ENCODE results near the gene ZNF346. TPM values are rescaled to one million over a fixed set of nuclear protein-coding genes. Genes with fewer than 3 reads are reported as not detected.

ZNF346 gene
- total RNA-seq, 6 donors from 2014 or later, result 9.3 to 31.4 (median 16.8) TPM

GRCh38 chr5:177094224-177095087 lies 72.0 kb downstream of the ZNF346 start:
- Histone ChIP-seq H3K4me1 (peaks cover 15 to 27% (median 22%) of the 10 kb centered on the region in 4 donors), H3K9me3 (no peaks in the 10 kb centered on the region), H3K27me3 (no peaks in the 10 kb centered on the region), H3K36me3 (no peaks in the 10 kb centered on the region), H3K4me3 (no peak overlapping the region), H3K27ac (peak overlapping the region in 3 of 4 donors; percentile 22 to 68 (median 61))
- TF ChIP-seq POLR2A (IDR thresholded peaks at IDR 0.05) (no peak), EP300 (IDR thresholded peaks at IDR 0.05) (peak in 1 of 4 donors; percentile 80), POLR2AphosphoS5 (IDR thresholded peaks at IDR 0.05) (peak; percentile 85 to 93), CTCF (IDR thresholded peaks at IDR 0.05) (no peak)
- ATAC-seq (ENCODE audit: low FRiP score in 2 of 2) (peak; percentile 1 to 37), DNase-seq (peak; percentile 42 to 90)
- WGBS, 2 donors, result 49 to 50% methylated on average over 7 to 10 of the region's 12 CpGs

GRCh38 chr5:177095088-177095669 lies 72.7 kb downstream of the ZNF346 start:
- no peaks in the 10 kb centered on the region for H3K27me3 ChIP-seq
- no peaks in the 10 kb centered on the region for H3K36me3 ChIP-seq
- ATAC-seq (ENCODE audit: low FRiP score in 2 of 2), result no peak
- H3K27ac ChIP-seq, result peak overlapping the region in 3 of 4 donors; percentile 22 to 68 (median 61)
- H3K9me3 ChIP-seq, result no peaks in the 10 kb centered on the region
- WGBS, 2 donors, result 74 to 81% methylated on average over 18 to 28 of the region's 28 CpGs
- no peak for TF ChIP-seq POLR2A (IDR thresholded peaks at IDR 0.05)
- TF ChIP-seq POLR2AphosphoS5 (IDR thresholded peaks at IDR 0.05), result no peak
- TF ChIP-seq CTCF (IDR thresholded peaks at IDR 0.05), result no peak
- TF ChIP-seq EP300 (IDR thresholded peaks at IDR 0.05), result no peak
- DNase-seq, result no peak
- H3K4me3 ChIP-seq, result no peak overlapping the region
- H3K4me1 ChIP-seq, result peaks cover 15 to 24% (median 22%) of the 10 kb centered on the region in 4 donors

- TF ChIP-seq POLR2A (IDR thresholded peaks at IDR 0.05) (no peak), EP300 (IDR thresholded peaks at IDR 0.05) (no peak), POLR2AphosphoS5 (IDR thresholded peaks at IDR 0.05) (no peak), CTCF (IDR thresholded peaks at IDR 0.05) (no peak)
- 76 to 83% methylated on average over 23 to 29 of the region's 29 CpGs for WGBS, 2 donors
- ATAC-seq (ENCODE audit: low FRiP score in 2 of 2), result no peak
- H3K4me1 ChIP-seq, result peaks cover 15 to 22% (median 21%) of the 10 kb centered on the region in 4 donors
- H3K4me3 ChIP-seq, result no peak overlapping the region
- H3K27ac ChIP-seq, result peak overlapping the region; percentile 7 to 68 (median 42)
- no peaks in the 10 kb centered on the region for H3K36me3 ChIP-seq
- DNase-seq, result no peak
- H3K27me3 ChIP-seq, result no peaks in the 10 kb centered on the region
- no peaks in the 10 kb centered on the region for H3K9me3 ChIP-seq
These were observed 73.9 kb downstream of the ZNF346 start for GRCh38 chr5:177096162-177097015.

GRCh38 chr5:177097016-177097985 lies 74.8 kb downstream of the ZNF346 start:
- H3K4me3 ChIP-seq, result no peak overlapping the region
- TF ChIP-seq CTCF (IDR thresholded peaks at IDR 0.05) (no peak), EP300 (IDR thresholded peaks at IDR 0.05) (no peak), POLR2AphosphoS5 (IDR thresholded peaks at IDR 0.05) (no peak), POLR2A (IDR thresholded peaks at IDR 0.05) (no peak)
- no peaks in the 10 kb centered on the region for H3K27me3 ChIP-seq
- 85 to 90% methylated on average over 11 to 29 of the region's 30 CpGs for WGBS, 2 donors
- H3K36me3 ChIP-seq, result no peaks in the 10 kb centered on the region
- peak overlapping the region in 1 of 4 donors; percentile 17 for H3K27ac ChIP-seq
- no peaks in the 10 kb centered on the region for H3K9me3 ChIP-seq
- ATAC-seq (ENCODE audit: low FRiP score in 2 of 2), result no peak
- DNase-seq, result no peak
- H3K4me1 ChIP-seq, result peaks cover 15 to 22% (median 21%) of the 10 kb centered on the region in 4 donors

All from upper lobe of left lung (tissue), 6 donors.